ENCODE data around the gene EYA2.

GRCh38 chr20:47206962-47207641, 312.5 kb downstream of the EYA2 start:
- TF ChIP-seq, protein P1, sequence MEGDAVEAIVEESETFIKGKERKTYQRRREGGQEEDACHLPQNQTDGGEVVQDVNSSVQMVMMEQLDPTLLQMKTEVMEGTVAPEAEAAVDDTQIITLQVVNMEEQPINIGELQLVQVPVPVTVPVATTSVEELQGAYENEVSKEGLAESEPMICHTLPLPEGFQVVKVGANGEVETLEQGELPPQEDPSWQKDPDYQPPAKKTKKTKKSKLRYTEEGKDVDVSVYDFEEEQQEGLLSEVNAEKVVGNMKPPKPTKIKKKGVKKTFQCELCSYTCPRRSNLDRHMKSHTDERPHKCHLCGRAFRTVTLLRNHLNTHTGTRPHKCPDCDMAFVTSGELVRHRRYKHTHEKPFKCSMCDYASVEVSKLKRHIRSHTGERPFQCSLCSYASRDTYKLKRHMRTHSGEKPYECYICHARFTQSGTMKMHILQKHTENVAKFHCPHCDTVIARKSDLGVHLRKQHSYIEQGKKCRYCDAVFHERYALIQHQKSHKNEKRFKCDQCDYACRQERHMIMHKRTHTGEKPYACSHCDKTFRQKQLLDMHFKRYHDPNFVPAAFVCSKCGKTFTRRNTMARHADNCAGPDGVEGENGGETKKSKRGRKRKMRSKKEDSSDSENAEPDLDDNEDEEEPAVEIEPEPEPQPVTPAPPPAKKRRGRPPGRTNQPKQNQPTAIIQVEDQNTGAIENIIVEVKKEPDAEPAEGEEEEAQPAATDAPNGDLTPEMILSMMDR (IDR thresholded peaks at IDR 0.05 in 4 of 5, conservative IDR thresholded peaks at IDR 0.05 in 1 of 5) = no peak
- no peak for TF ChIP-seq POLR2A (IDR thresholded peaks at IDR 0.05)
